ENCODE results near the gene DACT3. TPM values are rescaled to one million over a fixed set of nuclear protein-coding genes. Genes with fewer than 3 reads are reported as not detected.

DACT3 gene
- total and polyA plus RNA-seq, 2 of the 4 experiments (the other 2 are of a cell fraction): 1.6 to 4.9 TPM

- Histone ChIP-seq H3K27ac (ENCODE audit: insufficient read depth, low read length) (no peak overlapping the region), H3K9ac (ENCODE audit: low read depth, low read length) (no peak overlapping the region), H3K27me3 (ENCODE audit: control insufficient read depth, insufficient read depth, low read length) (no peaks in the 10 kb centered on the region), H3K56ac (ENCODE audit: extremely low read depth, insufficient read depth, low read length) (no peak overlapping the region), H4K8ac (ENCODE audit: low read depth in 2 of 2, low read length in 2 of 2) (no peak overlapping the region), H2BK15ac (ENCODE audit: low read depth, low read length) (no peak overlapping the region), H3K18ac (ENCODE audit: low read depth, low read length) (no peak overlapping the region), H3K4me1 (ENCODE audit: control insufficient read depth, insufficient read depth, low read length) (peaks cover 15% of the 10 kb centered on the region), H4K5ac (ENCODE audit: low read depth, low read length) (no peak overlapping the region), H3K36me3 (ENCODE audit: control insufficient read depth, insufficient read depth, low read length) (peaks cover 53% of the 10 kb centered on the region), H3K9me3 (ENCODE audit: control insufficient read depth, insufficient read depth, low read length) (no peaks in the 10 kb centered on the region), H3K14ac (replicated peaks; ENCODE audit: low read depth, low read length) (no peak overlapping the region), H4K20me1 (ENCODE audit: insufficient read depth, low read length) (peaks cover 71% of the 10 kb centered on the region), H4K91ac (ENCODE audit: insufficient read depth, low read depth, low read length) (no peak overlapping the region), H3K9me1 (ENCODE audit: insufficient read depth, low read length) (peaks cover 10% of the 10 kb centered on the region; the same call in 1 of the 2 replicates), H3K23ac (ENCODE audit: low read depth, low read length) (peak overlapping the region; percentile 83), H3K4me3 (ENCODE audit: insufficient read depth, low read depth, low read length) (no peak overlapping the region), H2BK120ac (ENCODE audit: low read depth, low read length) (no peak overlapping the region), H3K79me1 (ENCODE audit: low read depth in 1 of 2, low read length in 2 of 2) (peaks cover 3 to 72% of the 10 kb centered on the region in 2 experiments; a peak in 3 of 4 replicates), H3K4ac (ENCODE audit: low read depth, low read length) (no peak overlapping the region), H2AK9ac (replicated peaks; ENCODE audit: low read depth, low read length, poor library complexity) (no peak overlapping the region), H2BK5ac (ENCODE audit: low read depth, low read length, poor library complexity, severe bottlenecking) (no peak overlapping the region), H2BK20ac (ENCODE audit: low read depth, low read length) (no peak overlapping the region), H2AK5ac (ENCODE audit: low read depth, low read length) (no peak overlapping the region), H3K4me2 (ENCODE audit: low read depth, low read length) (no peak overlapping the region), H2AFZ (replicated peaks; ENCODE audit: low read length, poor library complexity) (no peak overlapping the region)
- in situ Hi-C loops (cut with MboI; ENCODE audit: low sequenced_read_pairs) (no loop called here), dilution Hi-C loops (cut with HindIII; ENCODE audit: low sequenced_read_pairs, unreplicated experiment) (no loop called here), intact Hi-C loops (cut with micrococcal nuclease) (no loop called here)
- ATAC-seq (ENCODE audit: low read depth) (no peak), DNase-seq (no peak)
- 91% methylated on average over 7 of the region's 11 CpGs; no CpG with 5 or more reads in 1 of the 2 experiments for whole genome bisulfite sequencing, 2 experiments (ENCODE audit: extremely low coverage in 2 of 2, insufficient read length in 1 of 2)
- no TSS peak for BruUV-seq (replicated peaks)
- CTCF ChIA-PET: no interaction called here
- POLR2A ChIA-PET (ENCODE audit: unreplicated experiment): no interaction called here
- TF ChIP-seq MAFK (IDR thresholded peaks at IDR 0.05; ENCODE audit: low read depth, low read length) (no peak), CHD1 (IDR thresholded peaks at IDR 0.05; ENCODE audit: low read depth, low read length) (no peak)
These were observed 55.0 kb downstream of the DACT3 start for GRCh38 chr19:46606019-46606418.
